ENCODE measurements around the gene CDS1. TPM values are rescaled to one million over a fixed set of nuclear protein-coding genes. Genes with fewer than 3 reads are reported as not detected.

The CDS1 gene
- total RNA-seq, 5 donors from 2014 or later (not counting 1 experiment from before 2014, with no cell fraction given), result 0.47 to 0.92 (median 0.68) TPM

Other genes with a start within 250 kb of the CDS1 start
- gene NKX6-1, start 83.8 kb upstream of the CDS1 start, total RNA-seq, result not detected

Measured in T-cell (primary cell).